Upper lobe of right lung (tissue), 1 donor: ENCODE measurements around the gene ADAP1. TPM values are rescaled to one million over a fixed set of nuclear protein-coding genes. Genes with fewer than 3 reads are reported as not detected.

ENCODE experiments used
- ATAC-seq: fragments of 200-7000 bp; cut with Tn5 transposase; one replicate; pipeline ENCODE4 v1.9.1; 2020; ENCODE audit warnings: mild to moderate bottlenecking, moderate library complexity
- DNase-seq: peaks from one replicate; pipeline ENCODE4 v3.0.0-alpha.2; 2020
- H3K27ac ChIP-seq: fragments of 200-600 bp; one replicate; pipeline ENCODE4 v1.8.0; 2022
- H3K27me3 ChIP-seq: fragments of 200-600 bp; one replicate; pipeline ENCODE4 v1.8.0; 2022; ENCODE audit warnings: mild to moderate bottlenecking
- H3K36me3 ChIP-seq: fragments of 200-600 bp; one replicate; pipeline ENCODE4 v1.8.0; 2022
- H3K4me1 ChIP-seq: fragments of 200-600 bp; one replicate; pipeline ENCODE4 v1.8.0; 2022
- H3K4me3 ChIP-seq: fragments of 200-600 bp; one replicate; pipeline ENCODE4 v1.8.0; 2022; ENCODE audit warnings: mild to moderate bottlenecking
- H3K9me3 ChIP-seq: fragments of 200-600 bp; one replicate; pipeline ENCODE4 v1.8.0; 2022
- CTCF ChIP-seq: fragments of 200-600 bp; IDR thresholded peaks from one replicate; pipeline ENCODE4 v1.8.0; 2022; ENCODE audit warnings: antibody characterized with exemption
- intact Hi-C: fragments of 100-400 bp; cut with DNase I; formaldehyde crosslinking; loops from one replicate; pipeline ENCODE4 v1.11.0; 2022
- total RNA-seq: library from RNA; stranded (reverse); fragmentation: NEBNext Ultra II Directional; extraction: Animal tissue kit (Norgen Biotek cat#: 25700); gene quantifications from one replicate; pipeline ENCODE4 v1.2.1, GENCODE V29; 2021
- donor health status: DM: no; HTN: yes; CAD: no; lungs with severe emphysema.

The ADAP1 gene
- total RNA-seq, 1 donor from 2014 or later: 30.7 TPM

- Histone ChIP-seq H3K4me3 (no peak overlapping the region), H3K27me3 (no peaks in the 10 kb centered on the region), H3K27ac (no peak overlapping the region), H3K36me3 (peaks cover 100% of the 10 kb centered on the region), H3K9me3 (no peaks in the 10 kb centered on the region), H3K4me1 (no peaks in the 10 kb centered on the region)
- TF ChIP-seq CTCF: no peak
- intact Hi-C loops: no loop called here
- no peak for DNase-seq
- ATAC-seq: peak; percentile 8
Observed at GRCh38 chr7:855686-856369, 98.7 kb downstream of the ADAP1 start.

GRCh38 chr7:854118-854775 lies 100.2 kb downstream of the ADAP1 start:
- no peaks in the 10 kb centered on the region for H3K9me3 ChIP-seq
- H3K4me1 ChIP-seq: no peaks in the 10 kb centered on the region
- no peak overlapping the region for H3K4me3 ChIP-seq
- DNase-seq: no peak
- H3K27ac ChIP-seq: no peak overlapping the region
- no peak for TF ChIP-seq CTCF
- intact Hi-C loops: no loop called here
- ATAC-seq: no peak
- H3K27me3 ChIP-seq: no peaks in the 10 kb centered on the region
- peaks cover 99% of the 10 kb centered on the region for H3K36me3 ChIP-seq

- Histone ChIP-seq H3K4me3 (no peak overlapping the region), H3K4me1 (no peaks in the 10 kb centered on the region), H3K27ac (no peak overlapping the region), H3K36me3 (peaks cover 99% of the 10 kb centered on the region), H3K27me3 (no peaks in the 10 kb centered on the region), H3K9me3 (no peaks in the 10 kb centered on the region)
- intact Hi-C loops: no loop called here
- no peak for DNase-seq
- ATAC-seq: no peak
- TF ChIP-seq CTCF: no peak
Observed at GRCh38 chr7:853366-854117, 100.9 kb downstream of the ADAP1 start.

GRCh38 chr7:851204-851603 lies 103.3 kb downstream of the ADAP1 start:
- DNase-seq: no peak
- intact Hi-C loops: no loop called here

GRCh38 chr7:849781-850180 lies 104.7 kb downstream of the ADAP1 start:
- H3K27ac ChIP-seq: no peak overlapping the region
- no peak for TF ChIP-seq CTCF
- no peaks in the 10 kb centered on the region for H3K4me1 ChIP-seq
- peaks cover 71% of the 10 kb centered on the region for H3K36me3 ChIP-seq
- ATAC-seq (no peak), DNase-seq (no peak)
- no peaks in the 10 kb centered on the region for H3K27me3 ChIP-seq
- intact Hi-C loops: loop anchor here (10.0 kb wide), 1 partner anchor 525 kb away; no protein-coding TSS in a partner anchor
- no peaks in the 10 kb centered on the region for H3K9me3 ChIP-seq
- no peak overlapping the region for H3K4me3 ChIP-seq

More at GRCh38 chr7:851204-851603, 103.3 kb downstream of the ADAP1 start:
- Histone ChIP-seq H3K4me1 (no peaks in the 10 kb centered on the region), H3K27me3 (no peaks in the 10 kb centered on the region), H3K36me3 (peaks cover 80% of the 10 kb centered on the region), H3K27ac (no peak overlapping the region), H3K4me3 (no peak overlapping the region), H3K9me3 (no peaks in the 10 kb centered on the region)
- ATAC-seq: no peak
- TF ChIP-seq CTCF: no peak
